ENCODE measurements around the gene HCRTR1. TPM values are rescaled to one million over a fixed set of nuclear protein-coding genes. Genes with fewer than 3 reads are reported as not detected.
A peak's percentile ranks its signal among the peaks of the same experiment; 100 is the strongest.

Gene HCRTR1
- total RNA-seq, 4 donors from 2014 or later: 0.45 to 1.8 (median 1.7) TPM; not detected in 1

DNA sequence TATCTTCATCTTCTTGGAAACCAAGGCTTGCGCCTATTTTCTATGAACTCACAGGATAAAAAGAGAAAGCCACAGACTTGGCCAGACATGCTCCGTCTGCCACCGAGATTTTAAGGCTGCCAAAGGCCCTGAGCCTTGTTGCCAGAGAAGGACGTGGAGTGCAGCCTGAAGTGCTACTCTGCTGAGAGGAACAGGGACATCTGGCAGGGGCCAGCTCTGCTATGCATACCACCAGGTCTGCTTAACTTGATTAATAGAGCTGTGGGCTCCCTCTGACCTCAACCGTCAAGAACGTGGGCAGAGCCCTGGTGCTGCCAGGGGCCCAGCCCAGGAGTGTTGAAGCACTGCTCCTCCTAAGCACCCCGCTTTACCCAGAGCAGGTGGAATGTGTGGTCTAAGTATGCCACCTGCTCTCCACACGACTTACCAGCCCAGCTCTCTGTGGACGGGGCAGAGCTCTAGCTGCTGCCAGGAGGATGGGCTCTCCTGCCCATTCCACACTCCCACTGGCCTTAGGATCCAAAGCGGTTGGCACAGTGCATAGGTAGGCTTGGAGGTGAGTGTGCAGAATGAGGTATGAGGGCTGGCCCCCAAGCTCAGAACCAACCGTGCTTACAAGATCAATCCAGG is 10.6 kb downstream of the HCRTR1 start:
- H3K4me3 ChIP-seq: no peak overlapping the region
- no peak for DNase-seq (ENCODE audit: extremely low spot score)
- H3K27ac ChIP-seq (replicated peaks in 1 of 4): peak overlapping the region; percentile 25 to 62 (median 40)
- H3K9me3 ChIP-seq: no peaks in the 10 kb centered on the region
- 82% methylated on average over 11 of the region's 11 CpGs for WGBS
- H3K27me3 ChIP-seq: no peaks in the 10 kb centered on the region
- intact Hi-C loops (cut with DNase I): no loop called here
- peaks cover 43 to 65% (median 56%) of the 10 kb centered on the region in 4 donors for H3K36me3 ChIP-seq
- TF ChIP-seq POLR2AphosphoS5 (IDR thresholded peaks at IDR 0.05) (no peak), POLR2A (IDR thresholded peaks at IDR 0.05; ENCODE audit: low read depth) (no peak), EP300 (IDR thresholded peaks at IDR 0.05) (no peak)
- TF ChIP-seq, protein P1, sequence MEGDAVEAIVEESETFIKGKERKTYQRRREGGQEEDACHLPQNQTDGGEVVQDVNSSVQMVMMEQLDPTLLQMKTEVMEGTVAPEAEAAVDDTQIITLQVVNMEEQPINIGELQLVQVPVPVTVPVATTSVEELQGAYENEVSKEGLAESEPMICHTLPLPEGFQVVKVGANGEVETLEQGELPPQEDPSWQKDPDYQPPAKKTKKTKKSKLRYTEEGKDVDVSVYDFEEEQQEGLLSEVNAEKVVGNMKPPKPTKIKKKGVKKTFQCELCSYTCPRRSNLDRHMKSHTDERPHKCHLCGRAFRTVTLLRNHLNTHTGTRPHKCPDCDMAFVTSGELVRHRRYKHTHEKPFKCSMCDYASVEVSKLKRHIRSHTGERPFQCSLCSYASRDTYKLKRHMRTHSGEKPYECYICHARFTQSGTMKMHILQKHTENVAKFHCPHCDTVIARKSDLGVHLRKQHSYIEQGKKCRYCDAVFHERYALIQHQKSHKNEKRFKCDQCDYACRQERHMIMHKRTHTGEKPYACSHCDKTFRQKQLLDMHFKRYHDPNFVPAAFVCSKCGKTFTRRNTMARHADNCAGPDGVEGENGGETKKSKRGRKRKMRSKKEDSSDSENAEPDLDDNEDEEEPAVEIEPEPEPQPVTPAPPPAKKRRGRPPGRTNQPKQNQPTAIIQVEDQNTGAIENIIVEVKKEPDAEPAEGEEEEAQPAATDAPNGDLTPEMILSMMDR (IDR thresholded peaks at IDR 0.05): no peak
- peaks cover 25 to 50% (median 30%) of the 10 kb centered on the region in 4 donors for H3K4me1 ChIP-seq

DNA sequence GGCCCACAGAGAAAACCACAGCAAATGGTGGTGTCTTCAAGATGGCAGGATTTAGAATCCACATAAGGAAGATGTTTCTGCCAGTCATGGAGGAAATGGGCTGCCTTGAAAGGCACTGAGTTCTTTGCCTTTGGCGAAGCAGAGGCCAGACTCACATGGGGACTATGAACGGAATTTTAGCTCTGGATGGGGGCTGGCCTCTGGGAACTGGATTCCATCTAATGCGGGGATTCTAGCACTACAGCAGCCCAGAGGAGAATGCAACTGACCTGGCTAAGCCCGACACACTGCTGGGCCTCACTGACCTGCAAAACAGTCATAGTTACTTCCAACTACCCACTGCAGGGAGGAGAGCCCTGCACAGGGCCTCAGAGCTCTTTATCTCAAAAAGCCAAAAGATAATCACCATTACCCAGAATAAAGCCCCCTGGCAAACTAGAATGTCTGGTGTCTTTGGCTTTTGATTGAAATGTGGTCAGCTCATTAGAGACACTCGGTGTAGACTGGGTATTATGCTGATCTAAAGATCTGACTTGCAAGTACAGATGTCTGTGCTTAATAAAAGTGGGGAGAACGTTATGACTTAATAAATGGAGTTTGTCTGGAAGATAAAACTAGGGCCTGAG is 11.6 kb downstream of the HCRTR1 start:
- DNase-seq (ENCODE audit: extremely low spot score): no peak
- H3K9me3 ChIP-seq: no peaks in the 10 kb centered on the region
- H3K27me3 ChIP-seq: no peaks in the 10 kb centered on the region
- intact Hi-C loops (cut with DNase I): no loop called here
- H3K4me1 ChIP-seq: peaks cover 25 to 56% (median 30%) of the 10 kb centered on the region in 4 donors
- TF ChIP-seq POLR2AphosphoS5 (IDR thresholded peaks at IDR 0.05): no peak
- H3K4me3 ChIP-seq: no peak overlapping the region
- peaks cover 48 to 75% (median 63%) of the 10 kb centered on the region in 4 donors for H3K36me3 ChIP-seq
- H3K27ac ChIP-seq (replicated peaks in 1 of 4): no peak overlapping the region
- WGBS: 93% methylated on average over 6 of the region's 6 CpGs

DNA sequence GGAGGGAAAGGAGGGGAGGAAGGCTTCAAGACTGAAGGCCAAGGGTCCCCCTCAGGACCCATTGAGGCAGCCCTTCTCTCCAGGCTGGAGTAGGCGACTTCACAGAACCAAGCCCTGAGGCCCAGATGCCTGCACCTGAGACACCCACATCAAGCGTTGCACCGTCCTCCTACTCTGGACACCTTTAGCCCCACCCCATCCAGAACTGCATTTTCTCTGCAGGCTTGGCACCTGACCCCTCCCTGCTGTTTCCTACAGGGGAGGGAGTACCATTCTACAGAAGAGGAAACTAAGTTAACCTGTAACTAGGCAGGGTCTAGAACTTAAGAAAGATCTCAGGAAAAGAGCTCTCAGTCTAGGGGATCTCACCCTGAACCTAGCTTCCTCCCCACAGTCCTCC is 15.2 kb downstream of the HCRTR1 start:
- no peak for DNase-seq (ENCODE audit: extremely low spot score)
- Histone ChIP-seq H3K9me3 (no peaks in the 10 kb centered on the region), H3K36me3 (peaks cover 57 to 79% (median 74%) of the 10 kb centered on the region in 4 donors), H3K4me1 (peaks cover 10 to 66% (median 22%) of the 10 kb centered on the region in 4 donors), H3K27me3 (no peaks in the 10 kb centered on the region), H3K4me3 (no peak overlapping the region), H3K27ac (replicated peaks in 1 of 4) (no peak overlapping the region)
- no peak for TF ChIP-seq POLR2AphosphoS5 (IDR thresholded peaks at IDR 0.05)
- TF ChIP-seq, protein P1 (IDR thresholded peaks at IDR 0.05): no peak
- TF ChIP-seq POLR2A (IDR thresholded peaks at IDR 0.05; ENCODE audit: low read depth): no peak
- no peak for TF ChIP-seq EP300 (IDR thresholded peaks at IDR 0.05)
- intact Hi-C loops (cut with DNase I): no loop called here
- WGBS: 100% methylated on average over 3 of the region's 3 CpGs

DNA sequence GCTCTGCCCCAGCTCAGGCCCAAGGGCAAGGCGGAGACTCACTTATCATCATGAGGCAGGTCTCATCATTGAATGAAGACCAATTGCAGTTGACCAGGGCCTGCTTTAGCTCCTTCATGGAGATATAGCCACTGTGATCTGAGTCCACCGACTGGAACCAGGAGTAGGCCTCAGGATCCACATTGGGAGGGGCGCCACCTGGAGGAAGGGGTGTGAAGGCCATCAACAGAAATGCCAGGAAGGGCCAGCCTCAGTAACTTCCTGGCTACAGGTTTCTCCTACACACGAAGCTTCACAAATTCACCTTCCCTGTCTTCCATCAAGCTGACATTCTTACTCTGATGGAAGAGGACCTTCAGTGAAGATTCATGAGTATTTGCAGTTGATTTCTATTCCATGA is 15.6 kb downstream of the HCRTR1 start:
- H3K36me3 ChIP-seq: peaks cover 57 to 74% (median 70%) of the 10 kb centered on the region in 4 donors
- intact Hi-C loops (cut with DNase I): no loop called here

More for the DNA sequence above, 15.6 kb downstream of the HCRTR1 start:
- Histone ChIP-seq H3K27me3 (no peaks in the 10 kb centered on the region), H3K9me3 (no peaks in the 10 kb centered on the region), H3K4me3 (no peak overlapping the region), H3K27ac (replicated peaks in 1 of 4) (no peak overlapping the region), H3K4me1 (peaks cover 5 to 66% (median 22%) of the 10 kb centered on the region in 4 donors)
- no peak for TF ChIP-seq POLR2AphosphoS5 (IDR thresholded peaks at IDR 0.05)
- TF ChIP-seq, protein P1 (IDR thresholded peaks at IDR 0.05): peak in 1 of 3 experiments; percentile 41
- no peak for DNase-seq (ENCODE audit: extremely low spot score)
- 88% methylated on average over 1 of the region's 4 CpGs for WGBS
